GM12878 (cell line): ENCODE results near the gene TEX30. TPM values are rescaled to one million over a fixed set of nuclear protein-coding genes. Genes with fewer than 3 reads are reported as not detected.

Experiments used
- ATAC-seq: fragments of 200-7000 bp; cut with Tn5 transposase; 3 replicates; pipeline ENCODE4 v1.9.1; 2020; ENCODE audit warnings: mild to moderate bottlenecking, moderate library complexity
- BruUV-seq: library from RNA; stranded (reverse); fragments of 400-500 nt; replicated peaks from 2 replicates; lab custom pipeline; 2021; lab: Mats Ljungman, UMichigan
- CTCF ChIA-PET: fragments of 300-600 bp; sonication (Branson Sonifier 250); formaldehyde crosslinking; extraction: SDS; loops from one replicate; lab custom pipeline; 2021; ENCODE audit warnings: inconsistent platforms; lab: Yijun Ruan, JAX
- POLR2A ChIA-PET: fragments of 350-600 bp; formaldehyde crosslinking; extraction: SDS; loops from one replicate; lab custom pipeline; 2021; ENCODE audit warnings: inconsistent platforms; lab: Charles Lee
- RAD21 ChIA-PET: fragments of 300-600 bp; sonication (Branson Sonifier 250); formaldehyde crosslinking; loops from one replicate; lab custom pipeline; 2023; ENCODE audit warnings: antibody characterized with exemption; ENCODE audit not compliant: unreplicated experiment; lab: Charles Lee
- SMC1A ChIA-PET: fragments of 300-600 bp; sonication (Branson Sonifier 250); formaldehyde crosslinking; loops from one replicate; lab custom pipeline; 2023; ENCODE audit not compliant: unreplicated experiment, uncharacterized antibody; lab: Charles Lee
- DNase-seq: peaks from one replicate; pipeline ENCODE4 v3.0.0-alpha.2; 2011; ENCODE audit warnings: low read depth, low spot score
- FAIRE-seq: peaks from 3 replicates; lab custom pipeline; 2011; peaks lifted over from hg19 to GRCh38; lab: Jason Lieb, UNC
- H2AFZ ChIP-seq: 2 replicates; pipeline ENCODE4 v1.6.0; 2011; ENCODE audit warnings: low read depth, low read length, control low read depth; ENCODE audit not compliant: control insufficient read depth
- H3K27ac ChIP-seq: 2 replicates; pipeline ENCODE4 v1.5.1; 2011; ENCODE audit warnings: control low read depth; ENCODE audit not compliant: control insufficient read depth, insufficient read depth
- H3K27me3 ChIP-seq, 2 experiments: replicated peaks in 1 of 2; 2 replicates each; pipeline versions ENCODE4 v1.6.0 to v1.6.1; 2011; ENCODE audit warnings: low read length in 1 of 2; ENCODE audit not compliant: control insufficient read depth in 2 of 2, insufficient read depth in 2 of 2
- H3K36me3 ChIP-seq, 2 experiments: 2 replicates each; pipeline ENCODE4 v1.5.1; 2011; ENCODE audit warnings: low read length in 1 of 2; ENCODE audit not compliant: control insufficient read depth in 2 of 2, insufficient read depth in 2 of 2
- H3K4me1 ChIP-seq: 2 replicates; pipeline ENCODE4 v1.6.1; 2011; ENCODE audit warnings: mild to moderate bottlenecking, low read length, moderate library complexity, mixed read lengths; ENCODE audit not compliant: control insufficient read depth, insufficient read depth
- H3K4me2 ChIP-seq: 2 replicates; pipeline ENCODE4 v1.6.0; 2011; ENCODE audit warnings: control low read depth; ENCODE audit not compliant: control insufficient read depth, insufficient read depth
- H3K4me3 ChIP-seq: fragments of 200-600 bp; sonication (generic); 2 replicates; pipeline ENCODE4 v1.5.1; 2016
- H3K79me2 ChIP-seq: 2 replicates; pipeline ENCODE4 v1.6.0; 2011; ENCODE audit warnings: low read length; ENCODE audit not compliant: control insufficient read depth, insufficient read depth
- H3K9ac ChIP-seq: 2 replicates; pipeline ENCODE4 v1.8.0; 2011; ENCODE audit warnings: low read length, control low read depth, mixed read lengths; ENCODE audit not compliant: control insufficient read depth, insufficient read depth
- H3K9me3 ChIP-seq: replicated peaks from 3 replicates; pipeline ENCODE4 v1.5.1; 2011; ENCODE audit warnings: mild to moderate bottlenecking, low read length; ENCODE audit not compliant: control insufficient read depth, insufficient read depth
- H4K20me1 ChIP-seq: 2 replicates; pipeline ENCODE4 v1.6.0; 2011; ENCODE audit not compliant: control insufficient read depth, insufficient read depth
- NFIC ChIP-seq: IDR thresholded peaks from 2 replicates; pipeline ENCODE4 v1.6.1; 2012; ENCODE audit warnings: low read depth, mild to moderate bottlenecking, inconsistent platforms, low read length, moderate library complexity
- RUNX3 ChIP-seq: IDR thresholded peaks from 2 replicates; pipeline ENCODE4 v1.6.1; 2012; ENCODE audit warnings: low read length, inconsistent platforms
- WGBS: methylation state at CpG from one replicate; pipeline ENCODE4 v1.1.6; 2016; ENCODE audit warnings: low lambda C conversion rate; ENCODE audit not compliant: insufficient replicate concordance, insufficient coverage; ENCODE audit errors: missing lambda C conversion rate; 5-methylcytosine and 5-hydroxymethylcytosine counted together
- in situ Hi-C: fragments of 300-500 bp; cut with MboI; formaldehyde crosslinking; loops from 9 replicates; pipeline ENCODE4 v1.14.3; 2018; ENCODE audit warnings: mixed read lengths
- intact Hi-C: fragments of 100-400 bp; cut with micrococcal nuclease; formaldehyde crosslinking; loops from one replicate; pipeline ENCODE4 v1.14.2; 2022; ENCODE audit not compliant: unreplicated experiment
- polyA plus RNA-seq, 11 experiments: library from polyadenylated mRNA; depleted of rRNA in 4 of 11; unstranded in 6 of 11; stranded (reverse) in 5 of 11; fragments of >200 nt; fragmentation: Nextera tagmentation in 4 of 11; fragmentation: Illumina TruSeq in 1 of 11; extraction: Ambion mirVana in 4 of 11; extraction: Trizol in 1 of 11; gene quantifications; 1 replicate in 1 of 11; 2 replicates in 10 of 11; pipeline versions ENCODE4 v1.2.1 to v1.2.3, GENCODE V29; 2011 to 2016; ENCODE audit warnings: inconsistent platforms in 2 of 11, missing spikeins in 2 of 11, low read depth in 1 of 11
- total RNA-seq, 4 experiments: library from RNA; depleted of rRNA in 3 of 4; stranded (reverse); fragments of >200 nt in 3 of 4; fragmentation: Illumina TruSeq in 1 of 4; extraction: Trizol in 1 of 4; gene quantifications; 2 replicates each; pipeline versions ENCODE4 v1.2.1 to v1.2.3, GENCODE V29; 2013 to 2021
- TF ChIP-seq, protein P1 (sequence below): fragments of 450-650 bp; IDR thresholded peaks from 2 replicates; pipeline ENCODE4 v1.6.1; 2017; ENCODE audit warnings: mild to moderate bottlenecking, low read depth, inconsistent platforms; ENCODE audit not compliant: poor library complexity, severe bottlenecking

TEX30 gene
- total and polyA plus RNA-seq, 10 of the 15 experiments (the other 5 are each of a cell fraction or from before 2014, with no cell fraction given), result 19.7 to 114 (median 25.0) TPM

DNA sequence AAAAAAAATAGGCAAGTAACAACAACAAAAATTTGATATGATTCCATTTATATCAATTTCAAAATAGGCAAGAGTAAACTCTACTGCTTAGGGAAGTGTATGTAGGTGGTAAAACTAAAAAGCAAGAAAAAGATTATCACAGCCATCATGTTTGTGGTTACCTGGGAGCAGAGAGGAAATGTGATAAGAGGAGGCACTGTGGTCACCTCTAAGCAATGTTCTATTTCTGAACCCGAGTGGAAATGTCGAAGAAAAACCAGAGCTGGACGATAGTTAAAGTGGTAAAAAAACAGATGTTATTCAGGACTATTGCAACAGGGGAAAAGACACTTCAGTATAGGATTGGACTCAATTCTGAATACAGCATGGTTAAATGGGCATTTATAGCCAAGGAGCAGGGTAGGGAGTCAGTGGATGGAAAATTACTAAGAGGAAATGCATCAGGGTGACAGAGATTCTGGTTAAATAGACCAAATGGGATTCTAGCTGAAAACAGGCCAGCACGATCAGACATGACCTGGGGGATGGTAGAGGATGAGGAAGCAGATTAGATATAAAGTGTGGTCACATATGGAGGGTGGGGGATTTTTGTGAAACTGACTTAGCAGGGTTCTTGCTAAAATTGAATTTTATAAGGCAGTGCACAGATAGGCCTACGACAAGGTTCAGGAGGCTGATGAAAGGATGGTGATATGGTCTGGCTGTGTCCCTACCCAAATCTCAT, 6.0 kb upstream of the TEX30 start:
- WGBS, result 29% methylated on average over 5 of the region's 5 CpGs
- POLR2A ChIA-PET, result no interaction called here
- ATAC-seq (peak; percentile 51), DNase-seq (no peak), FAIRE-seq (no peak)
- peaks cover 4% of the 10 kb centered on the region; the same call in 1 of the 2 replicates for H3K4me1 ChIP-seq
- 0 out of 4 replicates have a peak, but pooled peaks cover 0 to 1% of the 10 kb centered on the region in 2 experiments for H3K36me3 ChIP-seq
- CTCF ChIA-PET, result interaction anchor here (0.6 kb wide), 1 partner anchor 261 kb away, joined by 6 read pairs; no protein-coding TSS in a partner anchor
- peak overlapping the region; percentile 53 for H2AFZ ChIP-seq
- SMC1A ChIA-PET, result no interaction called here
- BruUV-seq, result no TSS peak
- TF ChIP-seq RUNX3 (peak; percentile 86), NFIC (0 out of 2 replicates have a peak, but pooled peaks have one; percentile 34)
- TF ChIP-seq, protein P1, sequence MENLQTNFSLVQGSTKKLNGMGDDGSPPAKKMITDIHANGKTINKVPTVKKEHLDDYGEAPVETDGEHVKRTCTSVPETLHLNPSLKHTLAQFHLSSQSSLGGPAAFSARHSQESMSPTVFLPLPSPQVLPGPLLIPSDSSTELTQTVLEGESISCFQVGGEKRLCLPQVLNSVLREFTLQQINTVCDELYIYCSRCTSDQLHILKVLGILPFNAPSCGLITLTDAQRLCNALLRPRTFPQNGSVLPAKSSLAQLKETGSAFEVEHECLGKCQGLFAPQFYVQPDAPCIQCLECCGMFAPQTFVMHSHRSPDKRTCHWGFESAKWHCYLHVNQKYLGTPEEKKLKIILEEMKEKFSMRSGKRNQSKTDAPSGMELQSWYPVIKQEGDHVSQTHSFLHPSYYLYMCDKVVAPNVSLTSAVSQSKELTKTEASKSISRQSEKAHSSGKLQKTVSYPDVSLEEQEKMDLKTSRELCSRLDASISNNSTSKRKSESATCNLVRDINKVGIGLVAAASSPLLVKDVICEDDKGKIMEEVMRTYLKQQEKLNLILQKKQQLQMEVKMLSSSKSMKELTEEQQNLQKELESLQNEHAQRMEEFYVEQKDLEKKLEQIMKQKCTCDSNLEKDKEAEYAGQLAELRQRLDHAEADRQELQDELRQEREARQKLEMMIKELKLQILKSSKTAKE, result no peak
- peak overlapping the region; percentile 13; the same call in 1 of the 2 replicates for H3K27ac ChIP-seq
- no peaks in the 10 kb centered on the region for H3K27me3 ChIP-seq
- no peak overlapping the region for H3K4me2 ChIP-seq
- intact Hi-C loops, result no loop called here
- no peak overlapping the region for H3K9ac ChIP-seq
- H4K20me1 ChIP-seq, result no peaks in the 10 kb centered on the region
- in situ Hi-C loops, result no loop called here
- no peaks in the 10 kb centered on the region for H3K79me2 ChIP-seq
- H3K4me3 ChIP-seq, result no peak overlapping the region
- peaks cover 2% of the 10 kb centered on the region; the same call in 2 of the 3 replicates for H3K9me3 ChIP-seq
- RAD21 ChIA-PET, result no interaction called here
